ENCODE measurements around the gene JAK1.
"Not testable (repeated sequence)": the region's sequence is repeated elsewhere in the genome, so short reads cannot be mapped to it uniquely, and the experiment has no call there.

JAK1 gene

DNA sequence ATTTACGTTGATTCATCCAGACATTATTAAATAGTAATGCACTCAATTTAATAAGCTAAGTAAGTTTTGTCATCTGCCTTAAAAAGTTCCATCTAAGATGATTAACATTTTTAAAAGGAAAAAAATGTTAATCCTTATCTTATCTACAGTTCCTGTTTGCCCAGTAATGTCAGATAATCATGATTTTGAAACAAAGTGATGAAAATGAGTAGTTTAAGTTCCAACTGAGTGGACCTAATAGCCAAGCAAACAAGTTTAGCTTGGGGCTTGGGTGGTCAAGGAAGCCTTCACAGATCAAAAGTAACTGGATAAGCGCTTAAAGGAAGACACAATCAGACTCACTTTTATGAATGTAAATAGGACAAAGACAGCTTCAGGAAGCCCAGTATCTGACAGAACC lies 40.5 kb upstream of the JAK1 start:
- TF ChIP-seq, protein P1, sequence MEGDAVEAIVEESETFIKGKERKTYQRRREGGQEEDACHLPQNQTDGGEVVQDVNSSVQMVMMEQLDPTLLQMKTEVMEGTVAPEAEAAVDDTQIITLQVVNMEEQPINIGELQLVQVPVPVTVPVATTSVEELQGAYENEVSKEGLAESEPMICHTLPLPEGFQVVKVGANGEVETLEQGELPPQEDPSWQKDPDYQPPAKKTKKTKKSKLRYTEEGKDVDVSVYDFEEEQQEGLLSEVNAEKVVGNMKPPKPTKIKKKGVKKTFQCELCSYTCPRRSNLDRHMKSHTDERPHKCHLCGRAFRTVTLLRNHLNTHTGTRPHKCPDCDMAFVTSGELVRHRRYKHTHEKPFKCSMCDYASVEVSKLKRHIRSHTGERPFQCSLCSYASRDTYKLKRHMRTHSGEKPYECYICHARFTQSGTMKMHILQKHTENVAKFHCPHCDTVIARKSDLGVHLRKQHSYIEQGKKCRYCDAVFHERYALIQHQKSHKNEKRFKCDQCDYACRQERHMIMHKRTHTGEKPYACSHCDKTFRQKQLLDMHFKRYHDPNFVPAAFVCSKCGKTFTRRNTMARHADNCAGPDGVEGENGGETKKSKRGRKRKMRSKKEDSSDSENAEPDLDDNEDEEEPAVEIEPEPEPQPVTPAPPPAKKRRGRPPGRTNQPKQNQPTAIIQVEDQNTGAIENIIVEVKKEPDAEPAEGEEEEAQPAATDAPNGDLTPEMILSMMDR (IDR thresholded peaks at IDR 0.05; ENCODE audit: control extremely low read depth, extremely low read depth, low read depth, missing control alignments) = no peak
- DNase-seq (ENCODE audit: extremely low spot score) = no peak
- ChIA-PET CTCF (interaction anchor here (1.1 to 1.8 kb wide), 2 partner anchors 14 to 45 kb away, joined by 3 to 7 read pairs; no protein-coding TSS in a partner anchor), POLR2A (no interaction called here)

DNA sequence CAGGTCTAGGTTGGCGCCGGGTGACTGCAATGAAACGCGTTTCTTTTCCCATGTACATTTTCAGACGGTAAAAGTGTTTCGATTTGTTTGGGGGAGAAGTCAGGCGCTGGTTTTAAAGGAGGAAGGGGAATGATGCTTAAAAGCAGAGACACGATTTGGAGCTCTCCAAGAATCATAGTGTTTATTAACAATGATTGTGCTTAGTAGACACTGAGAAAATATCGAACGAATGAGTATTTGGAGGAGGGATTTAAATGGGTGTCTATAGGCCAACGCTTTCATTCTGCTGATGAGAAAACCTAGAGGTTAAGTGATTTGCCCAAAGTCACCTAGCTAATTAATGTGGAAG lies 36.9 kb upstream of the JAK1 start:
- ChIA-PET CTCF (interaction anchor here (1.2 to 3.3 kb wide), 3 partner anchors 18 to 178 kb away, joined by 3 to 12 read pairs (median 3); no protein-coding TSS in a partner anchor), POLR2A (interaction anchor here (0.6 kb wide), 1 partner anchor 37 kb away, joined by 3 read pairs; the partner anchor contains the start of gene JAK1)
- no peak for DNase-seq (ENCODE audit: extremely low spot score)
- TF ChIP-seq, protein P1 (IDR thresholded peaks at IDR 0.05; ENCODE audit: control extremely low read depth, extremely low read depth, low read depth, missing control alignments) = no peak

DNA sequence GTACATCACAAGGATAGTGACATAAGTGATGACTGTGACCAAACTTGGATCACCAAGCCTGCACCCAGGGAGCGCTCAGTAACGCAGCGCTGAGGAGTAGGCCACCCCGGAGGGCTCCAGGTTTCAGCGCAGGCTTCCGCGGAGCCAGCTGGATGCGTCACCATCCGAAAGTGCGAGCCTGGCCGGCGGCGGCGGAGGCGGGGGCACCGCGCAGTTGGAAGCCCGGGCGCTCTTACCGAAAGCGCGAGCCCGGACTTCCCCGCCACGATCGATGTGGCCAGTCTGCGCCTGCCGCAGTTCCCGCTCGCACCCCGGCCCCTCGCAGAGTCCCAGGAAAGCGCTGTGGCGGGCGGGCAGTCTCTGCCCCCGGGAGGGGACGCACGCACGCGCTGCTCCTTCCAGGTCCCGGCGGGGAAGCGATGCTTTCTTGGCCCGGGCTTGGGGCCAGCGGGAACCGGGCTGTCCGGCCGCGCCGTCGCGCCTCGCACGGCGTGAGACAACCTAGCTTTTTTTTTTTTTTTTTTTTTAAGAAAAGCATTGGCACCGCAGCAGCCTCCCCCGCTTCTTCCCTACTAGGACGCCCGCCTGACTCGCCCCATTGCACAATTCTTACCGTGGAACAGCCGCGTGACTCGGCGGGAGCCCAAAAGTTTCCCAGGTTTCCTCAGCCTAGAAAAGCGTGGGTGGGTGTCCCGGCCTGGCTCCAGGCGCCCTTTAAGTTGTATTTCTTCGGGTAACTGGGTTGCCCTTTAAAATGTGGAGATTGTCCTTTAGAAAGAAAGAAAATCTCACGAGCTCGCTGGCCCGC lies 36.4 kb upstream of the JAK1 start:
- ChIA-PET CTCF (interaction anchor here (1.2 to 3.3 kb wide), 3 partner anchors 19 to 178 kb away, joined by 3 to 12 read pairs (median 3); no protein-coding TSS in a partner anchor), POLR2A (interaction anchor here (0.6 kb wide), 2 partner anchors 37 to 1921 kb away, joined by 3 to 5 read pairs; partner anchors contain the start of gene JAK1)
- TF ChIP-seq, protein P1 (IDR thresholded peaks at IDR 0.05; ENCODE audit: control extremely low read depth, extremely low read depth, low read depth, missing control alignments) = no peak
- peak; percentile 66 for DNase-seq (ENCODE audit: extremely low spot score)

DNA sequence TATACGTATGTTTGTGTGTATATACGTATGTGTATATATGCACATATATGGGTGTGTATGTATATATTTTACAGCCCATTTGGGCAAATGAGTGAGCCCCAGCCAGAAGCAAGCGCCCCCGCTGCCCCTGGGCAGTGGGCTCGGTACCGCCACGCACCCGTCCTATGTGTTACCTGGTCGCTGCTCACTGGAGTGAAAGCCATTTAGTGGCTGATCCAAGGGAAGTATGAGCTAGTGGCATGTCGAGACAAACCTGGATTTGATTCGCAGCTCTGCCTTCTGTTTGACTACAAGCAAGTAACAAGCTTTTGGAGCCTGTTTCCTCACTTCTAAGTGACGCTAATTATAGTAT lies 35.8 kb upstream of the JAK1 start:
- TF ChIP-seq, protein P1 (IDR thresholded peaks at IDR 0.05; ENCODE audit: control extremely low read depth, extremely low read depth, low read depth, missing control alignments) = no peak
- POLR2A ChIA-PET = no interaction called here
- DNase-seq (ENCODE audit: extremely low spot score) = no peak
- CTCF ChIA-PET = interaction anchor here (1.2 to 3.3 kb wide), 3 partner anchors 19 to 177 kb away, joined by 3 to 12 read pairs (median 3); no protein-coding TSS in a partner anchor

DNA sequence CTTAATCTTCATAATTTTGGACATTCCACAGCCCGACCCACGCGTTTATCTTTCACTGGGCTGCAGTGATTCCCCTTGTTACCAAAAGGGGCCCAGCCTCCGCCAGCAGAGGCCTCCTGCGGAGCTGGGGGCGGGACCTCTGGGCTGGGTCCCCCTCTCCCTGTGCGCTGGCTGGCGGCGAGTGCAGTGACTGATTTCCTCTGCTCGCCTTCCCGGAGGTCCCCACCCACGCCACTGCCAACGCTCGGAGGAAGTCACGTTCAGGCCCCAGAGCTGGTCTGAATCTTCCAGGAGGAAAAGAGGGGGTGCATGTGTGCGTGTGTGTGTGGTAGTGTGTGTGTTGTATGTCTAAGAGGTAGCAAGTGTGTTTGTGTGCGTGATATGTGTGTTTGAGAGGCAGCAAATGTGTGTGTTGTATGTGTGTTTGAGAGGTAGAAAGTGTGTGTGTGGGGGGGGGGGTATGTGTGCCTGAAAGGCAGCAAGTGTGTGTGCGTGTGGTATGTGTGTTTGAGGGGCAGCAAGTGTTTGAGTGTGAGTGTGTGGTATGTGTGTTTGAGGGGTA lies 35.0 kb upstream of the JAK1 start:
- TF ChIP-seq, protein P1 (IDR thresholded peaks at IDR 0.05; ENCODE audit: control extremely low read depth, extremely low read depth, low read depth, missing control alignments) = no peak
- POLR2A ChIA-PET = no interaction called here
- CTCF ChIA-PET = interaction anchor here (0.9 to 3.3 kb wide), 2 partner anchors 20 to 108 kb away, joined by 3 to 12 read pairs; no protein-coding TSS in a partner anchor

DNA sequence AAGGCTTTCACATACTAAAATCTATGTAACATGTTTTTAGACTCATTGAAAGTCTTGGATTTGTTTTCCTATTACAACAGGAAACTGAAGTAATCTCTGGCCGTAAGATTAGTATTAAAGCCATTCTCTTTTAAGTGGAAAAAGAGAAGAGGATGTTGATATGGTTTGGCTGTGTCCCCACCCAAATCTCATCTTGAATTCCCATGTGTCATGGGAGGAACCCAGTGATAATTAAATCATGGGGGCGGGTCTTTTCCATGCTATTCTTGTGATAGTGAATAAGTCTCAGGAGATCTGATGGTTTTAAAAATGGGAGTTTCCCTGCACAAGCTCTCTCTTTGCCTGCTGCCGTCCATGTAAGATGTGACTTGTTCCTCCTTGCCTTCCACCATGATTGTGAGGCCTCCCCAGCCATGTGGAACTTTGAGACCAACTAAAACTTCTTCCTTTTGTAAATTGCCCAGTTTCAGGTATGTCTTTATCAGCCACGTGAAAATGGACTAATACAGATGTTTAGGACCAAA lies 32.1 kb upstream of the JAK1 start:
- DNase-seq (ENCODE audit: extremely low spot score); POLR2A ChIA-PET: not testable (repeated sequence)
- CTCF ChIA-PET = interaction anchor here (0.6 to 1.0 kb wide), 2 partner anchors 23 to 43 kb away, joined by 3 read pairs; no protein-coding TSS in a partner anchor

More for the DNA sequence above, 35.0 kb upstream of the JAK1 start:
- peak; percentile 72 for DNase-seq (ENCODE audit: extremely low spot score)
